SK-N-SH treated with all-trans-retinoic acid at 6 μM for 48 hours (cell line): Measurements from ENCODE around the gene BCR.

Experiments used
- ATAC-seq: fragments of 200-7000 bp; cut with Tn5 transposase; 3 replicates; pipeline ENCODE4 v1.9.1; 2020; ENCODE audit warnings: mild to moderate bottlenecking, moderate library complexity
- ARNTL ChIP-seq: fragments of 450-650 bp; formaldehyde crosslinking; IDR thresholded peaks from 2 replicates; pipeline ENCODE4 v1.5.0; 2020; ENCODE audit warnings: low read depth, mild to moderate bottlenecking, moderate library complexity, borderline replicate concordance
- BACH2 ChIP-seq: fragments of 250-450 bp; sonication (Bioruptor Pico); IDR thresholded peaks from 2 replicates; pipeline ENCODE4 v1.9.0; 2021; ENCODE audit warnings: mild to moderate bottlenecking, borderline replicate concordance
- CREB5 ChIP-seq: fragments of 250-450 bp; sonication (Bioruptor Pico); IDR thresholded peaks from 2 replicates; pipeline ENCODE4 v1.5.1; 2020; ENCODE audit warnings: low read depth, mild to moderate bottlenecking, moderate library complexity
- CSDC2 ChIP-seq: fragments of 250-450 bp; sonication (Bioruptor Pico); IDR thresholded peaks from 2 replicates; pipeline ENCODE4 v1.5.0; 2020; ENCODE audit warnings: mild to moderate bottlenecking, moderate library complexity
- CSRNP3 ChIP-seq: fragments of 250-450 bp; sonication (Bioruptor Pico); IDR thresholded peaks from 2 replicates; pipeline ENCODE4 v1.5.1; 2021; ENCODE audit warnings: mild to moderate bottlenecking, moderate library complexity
- ESRRG ChIP-seq: fragments of 250-450 bp; sonication (Bioruptor Pico); IDR thresholded peaks from 2 replicates; pipeline ENCODE4 v1.6.1; 2021; ENCODE audit warnings: mild to moderate bottlenecking
- GLIS3 ChIP-seq: fragments of 250-450 bp; sonication (Bioruptor Pico); IDR thresholded peaks from 2 replicates; pipeline ENCODE4 v1.5.0; 2020; ENCODE audit warnings: mild to moderate bottlenecking, moderate library complexity
- ISL1 ChIP-seq: fragments of 250-450 bp; sonication (Bioruptor Pico); IDR thresholded peaks from 2 replicates; pipeline ENCODE4 v2.1.2; 2022; ENCODE audit warnings: mild to moderate bottlenecking, moderate library complexity
- OSR1 ChIP-seq: fragments of 250-450 bp; sonication (Bioruptor Pico); IDR thresholded peaks from 2 replicates; pipeline ENCODE4 v1.8.0; 2022; ENCODE audit warnings: moderate library complexity, mild to moderate bottlenecking, inconsistent platforms
- PATZ1 ChIP-seq: fragments of 250-450 bp; sonication (Bioruptor Pico); IDR thresholded peaks from 2 replicates; pipeline ENCODE4 v1.8.0; 2020; ENCODE audit warnings: mild to moderate bottlenecking, moderate library complexity, borderline replicate concordance
- PPARA ChIP-seq: fragments of 250-450 bp; sonication (Bioruptor Pico); IDR thresholded peaks from 2 replicates; pipeline ENCODE4 v1.5.0; 2020; ENCODE audit warnings: mild to moderate bottlenecking, borderline replicate concordance
- RARB ChIP-seq: fragments of 250-450 bp; sonication (Bioruptor Pico); IDR thresholded peaks from 2 replicates; pipeline ENCODE4 v1.8.0; 2021; ENCODE audit warnings: mild to moderate bottlenecking, moderate library complexity
- SNAI2 ChIP-seq: fragments of 250-450 bp; sonication (Bioruptor Pico); IDR thresholded peaks from 2 replicates; pipeline ENCODE4 v1.5.0; 2020; ENCODE audit warnings: mild to moderate bottlenecking, moderate library complexity
- TCF4 ChIP-seq: fragments of 250-450 bp; sonication (Bioruptor Pico); IDR thresholded peaks from 2 replicates; pipeline ENCODE4 v1.8.0; 2021; ENCODE audit warnings: mild to moderate bottlenecking, moderate library complexity, borderline replicate concordance
- TOX ChIP-seq: fragments of 250-450 bp; sonication (Bioruptor Pico); IDR thresholded peaks from 2 replicates; pipeline ENCODE4 v1.8.0; 2021; ENCODE audit warnings: mild to moderate bottlenecking, moderate library complexity, borderline replicate concordance
- TSHZ2 ChIP-seq: fragments of 250-450 bp; sonication (Bioruptor Pico); IDR thresholded peaks from 2 replicates; pipeline ENCODE4 v1.5.0; 2020; ENCODE audit warnings: mild to moderate bottlenecking, moderate library complexity
- ZC3H10 ChIP-seq: fragments of 250-450 bp; sonication (Bioruptor Pico); IDR thresholded peaks from 2 replicates; pipeline ENCODE4 v1.5.1; 2021; ENCODE audit warnings: mild to moderate bottlenecking, moderate library complexity
- ZFP3 ChIP-seq: fragments of 250-450 bp; sonication (Bioruptor Pico); IDR thresholded peaks from 2 replicates; pipeline ENCODE4 v1.5.0; 2020; ENCODE audit warnings: mild to moderate bottlenecking, moderate library complexity
- ZFP30 ChIP-seq: fragments of 450-650 bp; formaldehyde crosslinking; IDR thresholded peaks from 2 replicates; pipeline ENCODE4 v1.5.0; 2022; ENCODE audit warnings: mild to moderate bottlenecking, moderate library complexity
- ZNF565 ChIP-seq: fragments of 450-650 bp; formaldehyde crosslinking; conservative IDR thresholded peaks from 2 replicates; pipeline ENCODE4 v1.5.0; 2020; ENCODE audit warnings: low read depth, mild to moderate bottlenecking, moderate library complexity
- ZNF70 ChIP-seq: fragments of 450-650 bp; formaldehyde crosslinking; IDR thresholded peaks from 2 replicates; pipeline ENCODE4 v1.5.0; 2020; ENCODE audit warnings: mild to moderate bottlenecking, moderate library complexity
- ZNF8 ChIP-seq: fragments of 450-650 bp; formaldehyde crosslinking; IDR thresholded peaks from 2 replicates; pipeline ENCODE4 v1.5.0; 2020; ENCODE audit warnings: mild to moderate bottlenecking, moderate library complexity

BCR gene

GRCh38 chr22:23233084-23233531 lies 52.8 kb downstream of the BCR start (continued):
- TF ChIP-seq PATZ1 (no peak), GLIS3 (no peak), BACH2 (CRISPR knock-in tag) (no peak), ISL1 (CRISPR knock-in tag) (no peak), RARB (CRISPR knock-in tag) (no peak), CSRNP3 (CRISPR knock-in tag) (no peak)
- TF ChIP-seq, all 23 proteins: peak for 0

GRCh38 chr22:23233752-23234408 lies 53.6 kb downstream of the BCR start:
- TF ChIP-seq ZNF8 (no peak), BACH2 (CRISPR knock-in tag) (no peak), OSR1 (CRISPR knock-in tag) (no peak), GLIS3 (no peak), TSHZ2 (CRISPR knock-in tag) (no peak), ZNF565 (CRISPR knock-in tag) (no peak), ZNF70 (no peak), TOX (CRISPR knock-in tag) (no peak), RARB (CRISPR knock-in tag) (no peak), ZC3H10 (CRISPR knock-in tag) (no peak), ARNTL (CRISPR knock-in tag) (no peak), PPARA (no peak), SNAI2 (CRISPR knock-in tag) (no peak), ISL1 (CRISPR knock-in tag) (no peak)
- TF ChIP-seq, all 23 proteins: peak for 0
- ATAC-seq, result no peak

DNA sequence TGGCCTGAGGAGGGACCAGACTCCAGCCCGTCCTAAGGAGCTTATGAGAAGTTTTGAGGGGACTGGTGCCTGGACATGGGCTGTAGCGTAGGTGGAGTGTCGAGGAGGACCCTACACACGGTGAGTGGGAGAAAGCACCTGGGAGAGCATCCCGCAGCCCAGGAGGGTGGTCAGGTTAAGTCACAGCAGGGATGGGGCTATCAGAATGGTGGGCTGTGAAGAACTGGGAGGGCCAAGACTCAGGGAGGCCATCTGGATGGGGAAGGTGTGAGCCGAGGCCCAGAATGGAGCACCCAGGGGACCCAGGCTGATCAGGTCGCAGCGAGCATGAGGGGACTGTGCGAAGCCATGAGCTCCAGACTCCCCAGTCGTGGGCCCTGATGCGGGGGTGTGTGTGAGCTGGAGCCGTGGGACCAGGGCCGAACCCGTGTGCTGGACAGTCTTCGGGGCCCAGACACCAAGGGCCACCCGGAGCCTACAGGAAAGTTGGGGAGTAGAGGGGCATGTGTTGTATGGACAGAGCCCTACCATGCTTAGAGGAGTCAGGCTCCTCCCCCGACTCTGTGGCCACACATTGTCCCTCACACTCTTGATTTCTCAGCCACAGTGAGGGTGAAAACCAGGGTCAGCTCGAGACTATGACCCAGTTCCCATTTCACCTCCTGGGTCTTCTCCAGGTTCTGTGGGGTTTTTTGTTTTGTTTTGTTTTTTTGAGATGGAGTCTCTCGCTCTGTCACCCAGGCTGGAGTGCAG lies 54.3 kb downstream of the BCR start:
- TF ChIP-seq PPARA (no peak), TOX (CRISPR knock-in tag) (no peak), ZC3H10 (CRISPR knock-in tag) (no peak), CREB5 (no peak)
- TF ChIP-seq, all 23 proteins: peak for 0
- no peak for ATAC-seq

- no peak for ATAC-seq
- no peak for TF ChIP-seq ZFP3
- TF ChIP-seq RARB (CRISPR knock-in tag), result no peak
- no peak for TF ChIP-seq ZC3H10 (CRISPR knock-in tag)
Observed at GRCh38 chr22:23235425-23235824, 55.1 kb downstream of the BCR start.

DNA sequence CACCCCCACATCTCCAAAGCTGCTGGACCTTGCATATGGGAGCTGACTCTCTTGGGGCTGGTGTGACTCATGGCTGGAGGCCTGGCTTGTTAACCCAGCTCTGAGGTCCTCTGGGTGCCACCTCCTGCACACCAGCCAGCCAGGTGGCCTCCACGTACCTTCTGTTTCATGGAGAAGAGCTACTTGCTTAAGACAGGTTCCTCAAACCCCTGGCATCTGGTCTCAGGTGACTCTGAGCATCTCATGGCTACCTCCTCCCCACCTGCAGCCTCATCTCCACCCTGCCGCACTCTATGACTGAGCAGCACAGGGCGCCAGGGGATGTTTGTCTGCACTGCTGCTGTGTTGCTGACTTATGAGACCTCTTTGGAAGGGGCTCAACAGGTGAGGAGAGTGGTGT lies 55.7 kb downstream of the BCR start:
- TF ChIP-seq ZFP3, result no peak
- TF ChIP-seq ZFP30 (CRISPR knock-in tag), result no peak
- TF ChIP-seq ZNF565 (CRISPR knock-in tag), result no peak
- TF ChIP-seq TCF4 (CRISPR knock-in tag), result no peak
- TF ChIP-seq ISL1 (CRISPR knock-in tag), result no peak
- no peak for TF ChIP-seq TOX (CRISPR knock-in tag)
- TF ChIP-seq RARB (CRISPR knock-in tag), result no peak
- TF ChIP-seq BACH2 (CRISPR knock-in tag), result no peak
- TF ChIP-seq ZC3H10 (CRISPR knock-in tag), result no peak
- no peak for TF ChIP-seq ZNF70
- TF ChIP-seq CREB5, result no peak
- TF ChIP-seq ESRRG, result no peak
- TF ChIP-seq CSRNP3 (CRISPR knock-in tag), result no peak
- TF ChIP-seq OSR1 (CRISPR knock-in tag), result no peak
- TF ChIP-seq CSDC2, result no peak
- no peak for TF ChIP-seq GLIS3
- no peak for TF ChIP-seq ZNF8
- ATAC-seq, result no peak
